Choroid plexus epithelial cell (primary cell): Measurements from ENCODE around the gene CORT.
"Not testable (repeated sequence)": the region's sequence is repeated elsewhere in the genome, so short reads cannot be mapped to it uniquely, and the experiment has no call there.

ENCODE experiments used
- DNase-seq: peaks from one replicate; pipeline ENCODE4 v3.0.0-alpha.2; 2010; ENCODE audit warnings: low read depth
- H3K4me3 ChIP-seq: 2 replicates; pipeline ENCODE4 v1.5.1; 2011; ENCODE audit warnings: low read depth, mild to moderate bottlenecking, control low read depth, low read length, moderate library complexity
- TF ChIP-seq, protein P1 (sequence below): conservative IDR thresholded peaks from 2 replicates; pipeline ENCODE4 v1.5.1; 2011; ENCODE audit warnings: low read depth, mild to moderate bottlenecking, control low read depth, inconsistent platforms, low read length, moderate library complexity

CORT gene, protein sequence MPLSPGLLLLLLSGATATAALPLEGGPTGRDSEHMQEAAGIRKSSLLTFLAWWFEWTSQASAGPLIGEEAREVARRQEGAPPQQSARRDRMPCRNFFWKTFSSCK

GRCh38 chr1:10449751-10450150 lies at the start of gene CORT:
TSS of gene CORT (plus strand) at chr1:10450031. CDS start at chr1:10450224, 193 bp downstream.
- TF ChIP-seq, protein P1, sequence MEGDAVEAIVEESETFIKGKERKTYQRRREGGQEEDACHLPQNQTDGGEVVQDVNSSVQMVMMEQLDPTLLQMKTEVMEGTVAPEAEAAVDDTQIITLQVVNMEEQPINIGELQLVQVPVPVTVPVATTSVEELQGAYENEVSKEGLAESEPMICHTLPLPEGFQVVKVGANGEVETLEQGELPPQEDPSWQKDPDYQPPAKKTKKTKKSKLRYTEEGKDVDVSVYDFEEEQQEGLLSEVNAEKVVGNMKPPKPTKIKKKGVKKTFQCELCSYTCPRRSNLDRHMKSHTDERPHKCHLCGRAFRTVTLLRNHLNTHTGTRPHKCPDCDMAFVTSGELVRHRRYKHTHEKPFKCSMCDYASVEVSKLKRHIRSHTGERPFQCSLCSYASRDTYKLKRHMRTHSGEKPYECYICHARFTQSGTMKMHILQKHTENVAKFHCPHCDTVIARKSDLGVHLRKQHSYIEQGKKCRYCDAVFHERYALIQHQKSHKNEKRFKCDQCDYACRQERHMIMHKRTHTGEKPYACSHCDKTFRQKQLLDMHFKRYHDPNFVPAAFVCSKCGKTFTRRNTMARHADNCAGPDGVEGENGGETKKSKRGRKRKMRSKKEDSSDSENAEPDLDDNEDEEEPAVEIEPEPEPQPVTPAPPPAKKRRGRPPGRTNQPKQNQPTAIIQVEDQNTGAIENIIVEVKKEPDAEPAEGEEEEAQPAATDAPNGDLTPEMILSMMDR, result no peak
- no peak for DNase-seq
- no peak within 1 kb of the TSS for H3K4me3 ChIP-seq

DNA sequence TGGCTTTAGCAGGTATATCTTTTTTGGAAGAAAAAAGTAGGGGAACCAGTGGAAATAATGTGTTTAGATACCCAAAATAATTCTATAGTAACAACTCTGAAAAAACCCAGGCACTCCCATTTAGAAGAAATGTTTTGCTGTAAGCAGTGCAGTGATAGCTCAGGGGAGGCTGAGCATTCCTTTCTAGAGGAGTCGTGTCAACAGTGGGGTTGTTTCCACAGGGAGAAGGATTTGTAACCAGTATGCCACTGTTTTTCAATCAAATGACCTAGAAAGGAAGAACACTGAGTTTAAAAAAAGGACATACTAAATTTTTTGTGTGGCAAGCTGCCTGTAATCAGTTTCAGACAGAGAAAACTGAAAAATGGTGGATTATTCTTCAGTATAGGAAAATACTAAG lies 48.5 kb upstream of the CORT start:
- DNase-seq, result peak; percentile 79
- TF ChIP-seq, protein P1, result no peak
- no peak overlapping the region for H3K4me3 ChIP-seq

DNA sequence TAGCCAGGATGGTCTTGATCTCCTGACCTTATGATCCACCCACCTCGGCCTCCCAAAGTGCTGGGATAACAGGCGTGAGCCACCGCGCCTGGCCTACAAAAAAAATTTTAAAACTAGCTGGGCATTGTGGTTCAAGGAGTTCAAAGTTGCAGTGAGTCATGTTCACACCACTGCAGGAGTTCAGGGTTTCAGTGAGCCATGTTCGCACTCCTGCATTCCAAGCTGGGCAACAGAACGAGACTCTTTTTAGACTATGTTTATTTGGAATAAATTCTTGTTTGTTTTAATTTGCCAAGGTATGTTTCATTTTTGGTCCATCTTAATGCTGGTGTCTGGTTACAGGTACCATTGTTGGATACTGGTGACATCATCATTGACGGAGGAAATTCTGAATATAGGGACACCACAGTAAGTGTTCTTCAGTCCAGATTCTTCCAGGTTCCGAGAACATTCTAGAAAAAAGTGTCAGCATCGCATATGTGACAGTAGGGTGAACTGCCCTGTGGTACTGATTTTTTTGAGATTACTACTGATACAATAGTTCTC lies 47.0 kb upstream of the CORT start:
- peak; percentile 90 for DNase-seq
- H3K4me3 ChIP-seq, result no peak overlapping the region
- TF ChIP-seq, protein P1, result no peak

DNA sequence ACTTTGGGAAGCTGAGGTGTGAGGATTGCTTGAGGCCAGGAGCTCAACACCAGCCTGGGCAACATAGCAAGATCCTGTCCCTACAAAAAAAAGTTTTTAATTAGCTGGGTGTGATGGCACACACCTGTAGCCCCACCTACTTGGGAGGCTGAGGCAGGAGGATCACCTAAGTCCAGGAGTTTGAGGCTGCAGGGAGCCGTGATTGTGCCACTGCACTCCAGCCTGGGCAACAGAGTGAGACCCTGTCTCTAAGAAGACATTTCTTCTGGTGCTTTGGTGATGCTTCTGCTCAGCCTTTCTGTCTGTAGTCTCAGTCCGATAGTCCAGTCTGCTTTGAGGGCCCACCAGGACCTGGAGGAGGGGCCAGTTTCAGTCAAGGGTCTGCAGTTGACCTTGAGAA lies 42.6 kb upstream of the CORT start:
- no peak overlapping the region for H3K4me3 ChIP-seq
- no peak for DNase-seq
- TF ChIP-seq, protein P1, result no peak

DNA sequence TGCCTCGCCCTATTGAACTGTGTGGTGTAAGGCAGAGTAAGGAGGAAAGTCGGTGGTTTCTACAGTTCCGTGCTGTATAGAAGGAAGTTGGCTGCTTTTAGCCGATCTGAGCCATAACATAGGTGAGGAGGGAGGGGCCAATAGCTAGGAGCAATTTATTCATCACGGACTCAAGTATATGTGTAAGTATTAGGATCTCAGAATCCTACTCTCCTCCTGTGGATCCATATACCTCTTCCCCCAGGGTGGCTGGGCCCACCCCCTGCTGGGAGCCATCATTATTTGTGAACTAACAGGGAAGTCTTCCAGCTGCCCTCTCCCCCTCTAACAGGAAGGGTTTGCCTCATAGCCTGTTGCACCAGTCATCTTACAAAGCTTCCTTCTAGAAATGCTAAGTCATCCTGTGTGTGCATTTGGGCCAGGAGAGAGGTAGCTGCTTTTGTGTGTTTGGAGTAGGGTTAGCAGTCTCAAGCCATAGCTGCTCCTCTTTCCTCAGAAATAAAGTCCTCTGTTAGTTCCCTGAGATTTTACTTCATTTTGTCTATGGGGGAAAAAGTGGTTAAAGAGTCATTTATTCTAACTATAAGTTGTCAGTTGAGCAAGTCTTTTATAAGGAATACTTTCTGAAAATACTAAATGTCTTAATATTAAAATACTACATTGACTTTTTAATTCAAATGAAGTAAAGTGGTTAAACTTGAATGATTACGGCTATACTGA lies 34.5 kb upstream of the CORT start:
- H3K4me3 ChIP-seq, result no peak overlapping the region
- peak; percentile 86 for DNase-seq
- TF ChIP-seq, protein P1, result no peak

- DNase-seq, H3K4me3 ChIP-seq: not testable (repeated sequence)
Measured at GRCh38 chr1:10415967-10416366, 33.9 kb upstream of the CORT start.

GRCh38 chr1:10418741-10419140 lies 31.1 kb upstream of the CORT start:
- not testable (repeated sequence) for H3K4me3 ChIP-seq, DNase-seq

DNA sequence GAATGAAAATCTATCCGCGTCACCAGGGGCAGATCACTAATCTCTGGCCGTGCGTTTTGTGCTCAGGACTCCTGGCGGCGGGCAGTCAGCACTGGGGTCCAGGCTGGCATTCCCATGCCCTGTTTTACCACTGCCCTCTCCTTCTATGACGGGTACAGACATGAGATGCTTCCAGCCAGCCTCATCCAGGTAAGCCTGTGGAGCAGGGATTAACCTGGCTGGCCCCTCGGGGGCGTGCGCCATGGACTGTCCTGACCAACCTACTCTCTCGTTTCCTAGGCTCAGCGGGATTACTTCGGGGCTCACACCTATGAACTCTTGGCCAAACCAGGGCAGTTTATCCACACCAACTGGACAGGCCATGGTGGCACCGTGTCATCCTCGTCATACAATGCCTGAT lies 30.5 kb upstream of the CORT start:
- TF ChIP-seq, protein P1, result no peak
- no peak for DNase-seq
- H3K4me3 ChIP-seq, result no peak overlapping the region
